ENCODE results near the gene ATP1A4. TPM values are rescaled to one million over a fixed set of nuclear protein-coding genes. Genes with fewer than 3 reads are reported as not detected.

The ATP1A4 gene
- total RNA-seq, 1 donor from 2014 or later: not detected

DNA sequence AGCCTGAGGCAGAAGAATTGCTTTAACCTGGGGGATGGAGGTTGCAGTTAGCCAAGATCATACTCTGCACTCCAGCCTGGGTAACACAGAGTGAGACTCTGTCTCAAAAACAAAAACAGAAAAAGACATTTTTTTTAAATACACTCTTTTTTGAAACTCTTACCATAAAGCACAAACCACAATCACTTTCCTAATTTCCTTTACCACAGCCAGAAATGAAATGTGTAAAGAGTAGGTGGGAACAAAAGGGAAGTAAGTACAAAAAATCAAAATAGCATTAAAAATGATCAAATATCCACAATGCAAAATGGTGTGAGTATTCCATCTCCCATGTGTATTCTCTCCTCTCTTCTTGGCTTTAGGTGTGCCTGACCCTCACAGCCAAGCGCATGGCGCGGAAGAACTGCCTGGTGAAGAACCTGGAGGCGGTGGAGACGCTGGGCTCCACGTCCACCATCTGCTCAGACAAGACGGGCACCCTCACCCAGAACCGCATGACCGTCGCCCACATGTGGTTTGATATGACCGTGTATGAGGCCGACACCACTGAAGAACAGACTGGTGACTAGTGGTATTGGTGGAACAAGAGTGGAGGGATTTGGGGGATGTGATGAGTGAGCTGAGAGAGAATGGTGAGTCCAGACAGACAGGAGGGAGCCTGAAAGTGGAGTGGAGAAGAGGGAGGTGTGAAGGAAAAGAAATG is 14.9 kb downstream of the ATP1A4 start:
- Mint-ChIP-seq H3K4me3 (ENCODE audit: unreplicated experiment) (no peak overlapping the region), H3K27me3 (ENCODE audit: low read depth) (peaks cover 5% of the 10 kb centered on the region), H3K4me1 (ENCODE audit: low read depth) (peaks cover 21% of the 10 kb centered on the region), H3K36me3 (ENCODE audit: low read depth) (no peaks in the 10 kb centered on the region), H3K9me3 (ENCODE audit: low read depth) (no peaks in the 10 kb centered on the region), H3K27ac (ENCODE audit: unreplicated experiment) (no peak overlapping the region)
- TF ChIP-seq, protein P1, sequence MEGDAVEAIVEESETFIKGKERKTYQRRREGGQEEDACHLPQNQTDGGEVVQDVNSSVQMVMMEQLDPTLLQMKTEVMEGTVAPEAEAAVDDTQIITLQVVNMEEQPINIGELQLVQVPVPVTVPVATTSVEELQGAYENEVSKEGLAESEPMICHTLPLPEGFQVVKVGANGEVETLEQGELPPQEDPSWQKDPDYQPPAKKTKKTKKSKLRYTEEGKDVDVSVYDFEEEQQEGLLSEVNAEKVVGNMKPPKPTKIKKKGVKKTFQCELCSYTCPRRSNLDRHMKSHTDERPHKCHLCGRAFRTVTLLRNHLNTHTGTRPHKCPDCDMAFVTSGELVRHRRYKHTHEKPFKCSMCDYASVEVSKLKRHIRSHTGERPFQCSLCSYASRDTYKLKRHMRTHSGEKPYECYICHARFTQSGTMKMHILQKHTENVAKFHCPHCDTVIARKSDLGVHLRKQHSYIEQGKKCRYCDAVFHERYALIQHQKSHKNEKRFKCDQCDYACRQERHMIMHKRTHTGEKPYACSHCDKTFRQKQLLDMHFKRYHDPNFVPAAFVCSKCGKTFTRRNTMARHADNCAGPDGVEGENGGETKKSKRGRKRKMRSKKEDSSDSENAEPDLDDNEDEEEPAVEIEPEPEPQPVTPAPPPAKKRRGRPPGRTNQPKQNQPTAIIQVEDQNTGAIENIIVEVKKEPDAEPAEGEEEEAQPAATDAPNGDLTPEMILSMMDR (IDR thresholded peaks at IDR 0.05): no peak
- DNase-seq (ENCODE audit: low spot score): no peak

DNA sequence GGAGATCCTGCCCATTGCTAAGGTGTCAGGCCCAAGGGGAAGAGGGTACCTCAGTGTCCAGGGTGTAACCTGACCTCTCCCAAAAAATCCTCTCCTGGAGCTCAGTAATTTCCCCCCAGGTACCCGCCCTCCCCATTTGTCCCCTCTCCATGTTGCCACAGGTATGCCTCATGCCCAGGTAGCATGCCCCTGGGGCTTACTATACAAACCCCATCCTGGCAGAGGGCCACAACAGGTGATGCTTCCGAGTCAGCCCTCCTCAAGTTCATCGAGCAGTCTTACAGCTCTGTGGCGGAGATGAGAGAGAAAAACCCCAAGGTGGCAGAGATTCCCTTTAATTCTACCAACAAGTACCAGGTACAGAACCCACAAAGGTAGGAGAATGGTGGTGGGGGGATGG is 15.7 kb downstream of the ATP1A4 start:
- Mint-ChIP-seq H3K9me3 (ENCODE audit: low read depth) (no peaks in the 10 kb centered on the region), H3K36me3 (ENCODE audit: low read depth) (no peaks in the 10 kb centered on the region), H3K27me3 (ENCODE audit: low read depth) (peaks cover 6% of the 10 kb centered on the region), H3K4me1 (ENCODE audit: low read depth) (peaks cover 27% of the 10 kb centered on the region), H3K27ac (ENCODE audit: unreplicated experiment) (no peak overlapping the region), H3K4me3 (ENCODE audit: unreplicated experiment) (no peak overlapping the region)
- TF ChIP-seq, protein P1 (IDR thresholded peaks at IDR 0.05): no peak
- no peak for DNase-seq (ENCODE audit: low spot score)

DNA sequence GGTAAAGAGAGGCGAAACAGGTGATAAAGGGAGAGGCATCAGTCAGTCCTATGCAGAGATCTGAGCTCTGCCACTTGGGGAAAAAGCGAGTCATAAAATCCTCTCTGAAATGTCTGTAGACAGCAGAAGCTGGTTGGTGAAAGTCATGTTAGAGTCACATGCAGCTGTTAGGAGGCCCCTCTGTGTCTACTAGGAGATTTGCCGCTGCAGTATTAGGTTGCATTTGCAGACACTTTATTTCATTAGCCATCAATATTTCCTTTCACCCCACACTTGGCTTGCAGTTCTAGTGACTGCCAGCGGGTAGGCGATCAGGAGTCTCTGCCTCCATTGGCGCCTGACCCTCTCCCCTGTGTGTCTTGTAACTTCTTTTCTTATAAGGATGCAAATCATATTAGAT is 16.2 kb downstream of the ATP1A4 start:
- H3K27me3 Mint-ChIP-seq (ENCODE audit: low read depth): peaks cover 8% of the 10 kb centered on the region
- H3K4me3 Mint-ChIP-seq (ENCODE audit: unreplicated experiment): no peak overlapping the region
- no peak for DNase-seq (ENCODE audit: low spot score)
- TF ChIP-seq, protein P1 (IDR thresholded peaks at IDR 0.05): peak; percentile 27
- H3K9me3 Mint-ChIP-seq (ENCODE audit: low read depth): no peaks in the 10 kb centered on the region
- no peaks in the 10 kb centered on the region for H3K36me3 Mint-ChIP-seq (ENCODE audit: low read depth)
- H3K4me1 Mint-ChIP-seq (ENCODE audit: low read depth): peaks cover 28% of the 10 kb centered on the region
- H3K27ac Mint-ChIP-seq (ENCODE audit: unreplicated experiment): no peak overlapping the region

DNA sequence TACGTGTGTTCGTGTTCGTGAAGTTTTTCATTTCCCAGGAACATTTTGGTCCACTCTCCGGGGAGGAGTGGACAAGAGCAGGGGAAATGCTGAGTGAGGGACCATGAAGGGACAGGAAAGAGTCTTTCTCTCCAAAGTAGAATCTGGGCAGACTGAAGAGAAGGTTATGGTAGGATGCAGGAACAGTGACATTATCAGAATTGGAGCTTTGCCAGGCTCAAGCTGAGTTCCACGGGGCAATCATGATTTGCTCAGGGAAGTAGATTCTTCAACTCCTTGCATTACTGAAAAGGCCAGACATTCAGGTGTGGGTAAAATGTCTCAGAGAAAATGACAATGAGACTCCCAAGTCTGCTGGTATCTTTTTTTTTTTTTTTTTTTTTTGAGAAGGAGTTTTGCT is 16.6 kb downstream of the ATP1A4 start:
- H3K27ac Mint-ChIP-seq (ENCODE audit: unreplicated experiment): no peak overlapping the region
- TF ChIP-seq, protein P1 (IDR thresholded peaks at IDR 0.05): peak; percentile 3
- no peak for DNase-seq (ENCODE audit: low spot score)
- H3K9me3 Mint-ChIP-seq (ENCODE audit: low read depth): no peaks in the 10 kb centered on the region
- H3K4me3 Mint-ChIP-seq (ENCODE audit: unreplicated experiment): no peak overlapping the region
- no peaks in the 10 kb centered on the region for H3K36me3 Mint-ChIP-seq (ENCODE audit: low read depth)
- peaks cover 8% of the 10 kb centered on the region for H3K27me3 Mint-ChIP-seq (ENCODE audit: low read depth)
- H3K4me1 Mint-ChIP-seq (ENCODE audit: low read depth): peaks cover 28% of the 10 kb centered on the region

DNA sequence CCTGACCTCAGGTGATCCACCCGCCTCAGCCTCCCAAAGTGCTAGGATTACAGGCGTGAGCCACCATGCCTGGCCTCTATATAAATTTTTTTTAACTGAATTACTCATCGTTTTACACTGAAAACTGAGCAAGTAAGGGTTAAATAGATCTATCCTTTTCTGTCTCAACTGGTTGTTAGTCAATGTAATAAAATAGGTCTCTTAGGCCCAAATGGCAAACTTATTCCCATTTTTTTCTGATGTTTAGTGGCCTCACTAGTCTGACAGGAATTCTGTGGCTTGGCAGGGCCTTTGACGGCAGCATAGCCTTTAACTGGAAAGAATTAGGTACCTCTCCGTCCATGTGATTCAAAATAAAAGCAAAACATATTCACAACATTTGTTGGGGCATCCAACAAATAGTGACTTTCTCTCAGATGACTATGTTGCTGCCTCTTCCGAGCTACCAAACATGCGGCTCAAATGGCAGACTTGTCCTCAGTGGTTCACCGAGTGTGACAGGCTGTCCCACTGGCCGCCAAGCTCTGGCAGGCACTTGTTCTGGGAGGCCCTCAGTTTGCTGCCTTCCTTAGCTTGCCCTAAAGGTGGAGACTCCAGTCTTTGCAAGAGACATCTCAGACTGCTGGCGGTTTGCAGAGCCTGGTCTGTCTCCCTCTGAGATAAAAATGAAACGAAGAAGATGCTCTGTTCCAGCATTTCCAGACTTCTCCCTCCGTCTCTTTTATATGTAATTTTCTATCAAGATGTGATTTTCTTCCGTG is 17.4 kb downstream of the ATP1A4 start:
- Mint-ChIP-seq H3K4me3 (ENCODE audit: unreplicated experiment) (no peak overlapping the region), H3K9me3 (ENCODE audit: low read depth) (no peaks in the 10 kb centered on the region), H3K27ac (ENCODE audit: unreplicated experiment) (peak overlapping the region; percentile 17), H3K27me3 (ENCODE audit: low read depth) (peaks cover 8% of the 10 kb centered on the region), H3K4me1 (ENCODE audit: low read depth) (peaks cover 28% of the 10 kb centered on the region), H3K36me3 (ENCODE audit: low read depth) (no peaks in the 10 kb centered on the region)
- no peak for DNase-seq (ENCODE audit: low spot score)
- TF ChIP-seq, protein P1 (IDR thresholded peaks at IDR 0.05): peak; percentile 26
